Esophagus muscularis mucosa (tissue), 3 donors: Measurements from ENCODE around the gene FAM120C.

Experiments used
- POLR2A ChIP-seq: fragments of 450-650 bp; IDR thresholded peaks from one replicate; pipeline ENCODE4 v1.6.1; 2017; ENCODE audit warnings: antibody characterized with exemption, moderate library complexity, mild to moderate bottlenecking, low read depth
- TF ChIP-seq, protein P1 (sequence below), 3 experiments: fragments of 200-600 bp in 2 of 3; fragments of 450-650 bp in 1 of 3; sonication (generic) in 2 of 3; IDR thresholded peaks; one replicate each; pipeline ENCODE4 v1.5.1; 2017 to 2019; ENCODE audit warnings: antibody characterized with exemption in 3 of 3, mild to moderate bottlenecking in 2 of 3, moderate library complexity in 1 of 3

GRCh38 chrX:54029529-54030143 lies 153.4 kb downstream of the FAM120C start:
- TF ChIP-seq, protein P1, sequence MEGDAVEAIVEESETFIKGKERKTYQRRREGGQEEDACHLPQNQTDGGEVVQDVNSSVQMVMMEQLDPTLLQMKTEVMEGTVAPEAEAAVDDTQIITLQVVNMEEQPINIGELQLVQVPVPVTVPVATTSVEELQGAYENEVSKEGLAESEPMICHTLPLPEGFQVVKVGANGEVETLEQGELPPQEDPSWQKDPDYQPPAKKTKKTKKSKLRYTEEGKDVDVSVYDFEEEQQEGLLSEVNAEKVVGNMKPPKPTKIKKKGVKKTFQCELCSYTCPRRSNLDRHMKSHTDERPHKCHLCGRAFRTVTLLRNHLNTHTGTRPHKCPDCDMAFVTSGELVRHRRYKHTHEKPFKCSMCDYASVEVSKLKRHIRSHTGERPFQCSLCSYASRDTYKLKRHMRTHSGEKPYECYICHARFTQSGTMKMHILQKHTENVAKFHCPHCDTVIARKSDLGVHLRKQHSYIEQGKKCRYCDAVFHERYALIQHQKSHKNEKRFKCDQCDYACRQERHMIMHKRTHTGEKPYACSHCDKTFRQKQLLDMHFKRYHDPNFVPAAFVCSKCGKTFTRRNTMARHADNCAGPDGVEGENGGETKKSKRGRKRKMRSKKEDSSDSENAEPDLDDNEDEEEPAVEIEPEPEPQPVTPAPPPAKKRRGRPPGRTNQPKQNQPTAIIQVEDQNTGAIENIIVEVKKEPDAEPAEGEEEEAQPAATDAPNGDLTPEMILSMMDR (IDR thresholded peaks at IDR 0.05), result no peak
- no peak for TF ChIP-seq POLR2A
